Hippocampal formation (tissue), 2 donors: ENCODE results near the gene FOXK1.
"Not testable (repeated sequence)": the region's sequence is repeated elsewhere in the genome, so short reads cannot be mapped to it uniquely, and the experiment has no call there.

Source experiments
- DNase-seq, 2 donors: peaks; one replicate each; lab custom pipeline; 2025; lab: John Stamatoyannopoulos, UW

Gene FOXK1

GRCh38 chr7:4681886-4682620 lies at the start of gene FOXK1:
TSS of gene FOXK1 (plus strand) at chr7:4682295. CDS start at chr7:4682309, 14 bp downstream.
- peak; percentile 53 to 70 for DNase-seq

GRCh38 chr7:4633012-4633411 lies 49.1 kb upstream of the FOXK1 start:
- DNase-seq, result no peak

GRCh38 chr7:4634166-4634565 lies 47.9 kb upstream of the FOXK1 start:
- no peak for DNase-seq

GRCh38 chr7:4638781-4639575 lies 43.1 kb upstream of the FOXK1 start:
- DNase-seq, result no peak

GRCh38 chr7:4641091-4641666 lies 40.9 kb upstream of the FOXK1 start:
- no peak for DNase-seq

GRCh38 chr7:4641667-4642467 lies 40.2 kb upstream of the FOXK1 start:
- peak; percentile 76 to 88 for DNase-seq

- no peak for DNase-seq
Measured at GRCh38 chr7:4642468-4643203, 39.5 kb upstream of the FOXK1 start.

GRCh38 chr7:4643204-4643471 lies 39.0 kb upstream of the FOXK1 start:
- DNase-seq, result not testable (repeated sequence)

GRCh38 chr7:4645246-4645645 lies 36.8 kb upstream of the FOXK1 start:
- no peak for DNase-seq

- no peak for DNase-seq
Measured at GRCh38 chr7:4648111-4648510, 34.0 kb upstream of the FOXK1 start.

GRCh38 chr7:4650433-4651047 lies 31.6 kb upstream of the FOXK1 start:
- peak in 1 of 2 donors; percentile 8 for DNase-seq

GRCh38 chr7:4653771-4654170 lies 28.3 kb upstream of the FOXK1 start:
- DNase-seq, result no peak

GRCh38 chr7:4655311-4655710 lies 26.8 kb upstream of the FOXK1 start:
- DNase-seq, result no peak

- DNase-seq, result no peak
Measured at GRCh38 chr7:4655896-4656295, 26.2 kb upstream of the FOXK1 start.

- DNase-seq, result no peak
Measured at GRCh38 chr7:4657640-4658417, 24.3 kb upstream of the FOXK1 start.

- DNase-seq, result no peak
Measured at GRCh38 chr7:4659551-4660286, 22.4 kb upstream of the FOXK1 start.

GRCh38 chr7:4661871-4662270 lies 20.2 kb upstream of the FOXK1 start:
- DNase-seq, result no peak

GRCh38 chr7:4663239-4664018 lies 18.7 kb upstream of the FOXK1 start:
- DNase-seq, result no peak

GRCh38 chr7:4665661-4666060 lies 16.4 kb upstream of the FOXK1 start:
- DNase-seq, result no peak
